GM12874 (cell line): ENCODE results near the gene CAPZA2.

Experiments used
- CTCF ChIP-seq: IDR thresholded peaks from 2 replicates; pipeline ENCODE4 v1.5.1; 2011; ENCODE audit warnings: low read depth, mild to moderate bottlenecking, control low read depth, low read length, moderate library complexity; ENCODE audit not compliant: insufficient read depth

Gene CAPZA2

GRCh38 chr7:116950889-116951351, 88.5 kb downstream of the CAPZA2 start:
- TF ChIP-seq CTCF = no peak

DNA sequence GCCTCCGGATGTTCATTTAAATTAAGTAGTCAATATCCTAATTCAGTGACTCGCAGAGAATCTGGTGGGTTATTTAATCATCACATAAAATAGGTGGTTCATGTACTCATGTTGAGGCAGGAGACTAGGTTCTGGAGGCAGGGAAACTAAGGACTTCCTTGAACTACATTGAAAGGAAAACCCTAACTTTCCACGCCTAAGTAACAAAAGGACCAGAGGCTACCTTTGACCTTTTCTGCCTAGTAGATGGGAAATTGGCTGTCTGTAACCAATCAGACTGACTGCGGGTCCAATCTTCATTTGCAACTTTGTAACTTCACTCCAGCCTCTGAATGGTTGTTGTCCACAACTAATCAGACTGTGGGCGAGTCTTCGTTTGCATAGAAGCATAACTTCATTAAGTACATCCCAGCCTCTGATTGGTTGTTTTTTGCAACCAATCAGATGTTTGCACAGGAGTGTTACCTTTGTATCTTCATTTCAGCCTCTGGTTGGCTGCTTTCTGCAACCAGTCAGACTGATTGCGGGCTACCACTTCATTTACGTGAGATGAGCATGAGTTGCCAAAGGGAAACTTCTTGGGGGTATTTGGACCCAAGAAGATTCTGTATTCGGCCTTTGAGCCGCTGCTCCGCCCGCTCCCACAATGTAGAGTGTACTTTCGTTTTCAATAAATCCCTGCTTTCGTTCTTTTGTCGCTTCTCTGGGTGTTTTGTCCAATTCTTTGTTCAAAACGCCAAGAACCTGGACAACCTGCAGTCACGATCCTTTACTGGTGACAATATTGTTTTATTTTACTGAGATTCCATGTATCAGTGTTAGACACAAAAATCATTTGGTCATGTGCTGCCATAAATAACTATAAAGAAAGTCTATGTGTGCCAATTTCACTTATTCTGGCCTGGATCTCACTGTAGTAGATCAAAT, 89.2 kb downstream of the CAPZA2 start:
- TF ChIP-seq CTCF = no peak

DNA sequence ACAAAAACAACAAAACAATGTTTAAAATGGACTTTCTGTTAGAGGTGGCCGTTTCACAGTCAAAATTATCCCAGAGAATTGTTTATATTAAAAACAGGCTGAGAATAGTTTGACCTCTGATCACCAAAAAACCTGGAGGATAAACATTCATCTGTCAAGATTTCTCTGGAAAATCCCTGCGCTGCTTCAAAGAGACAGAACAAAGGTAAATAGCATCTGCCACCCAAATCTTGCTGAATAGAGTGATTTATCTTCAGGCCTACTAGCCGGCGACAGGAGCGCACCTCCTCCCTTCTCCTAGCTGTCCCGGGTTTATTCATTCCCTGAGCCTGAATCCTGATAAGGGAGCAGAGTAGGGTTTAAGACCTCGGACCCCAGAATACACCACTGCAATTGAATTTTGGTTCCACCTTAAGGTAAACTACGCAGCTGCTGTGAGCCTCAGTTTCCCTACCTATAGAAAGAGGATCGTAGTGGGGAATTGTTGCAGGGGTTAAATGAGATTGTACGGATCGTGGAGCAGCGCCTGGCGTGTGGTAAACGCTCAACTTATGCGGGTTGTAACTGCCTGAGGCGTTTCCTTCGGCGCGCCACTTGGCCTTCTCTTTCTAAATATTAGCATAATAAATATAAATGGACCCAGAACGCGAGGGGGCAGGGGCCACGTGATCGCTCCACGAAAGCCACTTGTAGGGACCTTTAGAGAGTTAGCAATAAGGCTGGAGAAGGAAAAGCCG, 90.4 kb downstream of the CAPZA2 start:
- no peak for TF ChIP-seq CTCF

GRCh38 chr7:116953372-116953905, 91.1 kb downstream of the CAPZA2 start, which contains the start of gene ST7:
Gene ST7 (plus strand): TSS chr7:116953501. CDS start chr7:116953541, 40 bp downstream.
- no peak for TF ChIP-seq CTCF

- no peak for TF ChIP-seq CTCF
Measured at GRCh38 chr7:116953906-116954838, 91.8 kb downstream of the CAPZA2 start.

GRCh38 chr7:116955340-116955739, 93.0 kb downstream of the CAPZA2 start:
- TF ChIP-seq CTCF = no peak
